HepG2 (cell line): ENCODE measurements around the gene LBX2. TPM values are rescaled to one million over a fixed set of nuclear protein-coding genes. Genes with fewer than 3 reads are reported as not detected.

ENCODE experiments used
- ARNT2 ChIP-seq: sonication (generic); formaldehyde crosslinking; IDR thresholded peaks from 2 replicates; pipeline ENCODE4 v1.8.0; 2022; ENCODE audit warnings: mild to moderate bottlenecking, low read depth, missing genetic modification reagents, moderate library complexity
- FOSL2 ChIP-seq: sonication (generic); formaldehyde crosslinking; IDR thresholded peaks from 2 replicates; pipeline ENCODE4 v1.4.0; 2020; ENCODE audit warnings: missing genetic modification reagents
- GMEB2 ChIP-seq: IDR thresholded peaks from 2 replicates; pipeline ENCODE4 v1.6.1; 2016; ENCODE audit warnings: missing biosample characterization, missing genetic modification reagents, low read depth
- HIVEP1 ChIP-seq: sonication (generic); formaldehyde crosslinking; IDR thresholded peaks from 2 replicates; pipeline ENCODE4 v1.4.0; 2020; ENCODE audit warnings: mild to moderate bottlenecking, missing genetic modification reagents
- KDM1A ChIP-seq: IDR thresholded peaks from 2 replicates; pipeline ENCODE4 v1.6.1; 2016; ENCODE audit warnings: missing compliant biosample characterization
- MIER3 ChIP-seq: IDR thresholded peaks from 2 replicates; pipeline ENCODE4 v1.6.1; 2016; ENCODE audit warnings: missing compliant biosample characterization, borderline replicate concordance
- MIXL1 ChIP-seq: IDR thresholded peaks from 2 replicates; pipeline ENCODE4 v1.6.1; 2016
- MTF1 ChIP-seq: sonication (generic); formaldehyde crosslinking; IDR thresholded peaks from 2 replicates; pipeline ENCODE4 v1.5.0; 2020; ENCODE audit warnings: missing genetic modification reagents
- NFYC ChIP-seq: IDR thresholded peaks from 2 replicates; pipeline ENCODE4 v1.6.1; 2016; ENCODE audit warnings: missing genetic modification reagents, missing compliant biosample characterization
- PPARG ChIP-seq: conservative IDR thresholded peaks from 2 replicates; pipeline ENCODE4 v1.6.1; 2016; ENCODE audit warnings: missing biosample characterization, missing genetic modification reagents
- RARA ChIP-seq: IDR thresholded peaks from 2 replicates; pipeline ENCODE4 v1.6.1; 2016; ENCODE audit warnings: missing genetic modification reagents, missing compliant biosample characterization
- RORA ChIP-seq: sonication (generic); formaldehyde crosslinking; IDR thresholded peaks from 2 replicates; pipeline ENCODE4 v1.5.0; 2020; ENCODE audit warnings: mild to moderate bottlenecking, missing genetic modification reagents, moderate library complexity
- SP4 ChIP-seq: sonication (generic); formaldehyde crosslinking; IDR thresholded peaks from 2 replicates; pipeline ENCODE4 v1.8.1; 2023; ENCODE audit warnings: mild to moderate bottlenecking, missing genetic modification reagents
- STAG1 ChIP-seq: sonication (generic); formaldehyde crosslinking; IDR thresholded peaks from 2 replicates; pipeline ENCODE4 v1.4.0; 2020; ENCODE audit warnings: missing genetic modification reagents
- ZNF577 ChIP-seq: sonication (generic); formaldehyde crosslinking; IDR thresholded peaks from 2 replicates; pipeline ENCODE4 v1.4.0; 2020; ENCODE audit warnings: mild to moderate bottlenecking, low read depth, missing genetic modification reagents, borderline replicate concordance
- polyA plus RNA-seq, 8 experiments: library from polyadenylated mRNA; depleted of rRNA in 3 of 8; stranded (reverse) in 7 of 8; unstranded in 1 of 8; fragments of >200 nt; fragmentation: Illumina TruSeq in 4 of 8; extraction: Trizol in 4 of 8; gene quantifications; 2 replicates each; pipeline versions ENCODE4 v1.2.1 to v1.2.3, GENCODE V29; 2011 to 2016; ENCODE audit warnings: low read depth in 4 of 8, missing spikeins in 1 of 8, mixed read lengths in 1 of 8; ENCODE audit not compliant: insufficient read depth in 1 of 8
- total RNA-seq, 5 experiments: library from RNA; depleted of rRNA; stranded (reverse); fragments of >200 nt; fragmentation: Illumina TruSeq; extraction: Trizol; gene quantifications; 2 replicates each; pipeline ENCODE4 v1.2.3, GENCODE V29; 2016; ENCODE audit warnings: low read depth in 1 of 5
- TF ChIP-seq, protein P1 (sequence below): sonication (generic); formaldehyde crosslinking; IDR thresholded peaks from 2 replicates; pipeline ENCODE4 v1.5.0; 2020; ENCODE audit warnings: mild to moderate bottlenecking, missing genetic modification reagents, borderline replicate concordance
- TF ChIP-seq, protein P2 (sequence below): sonication (generic); formaldehyde crosslinking; IDR thresholded peaks from 2 replicates; pipeline ENCODE4 v1.5.1; 2020; ENCODE audit warnings: missing genetic modification reagents, mild to moderate bottlenecking, borderline replicate concordance
- TF ChIP-seq, protein P3 (sequence below): sonication (generic); formaldehyde crosslinking; IDR thresholded peaks from 2 replicates; pipeline ENCODE4 v1.8.0; 2022; ENCODE audit warnings: low read depth, missing genetic modification reagents

Gene LBX2
- total and polyA plus RNA-seq, 2 of the 13 experiments (the other 11 are each of a cell fraction or from before 2014, with no cell fraction given): 6.4 to 8.1 TPM

- TF ChIP-seq, protein P1, sequence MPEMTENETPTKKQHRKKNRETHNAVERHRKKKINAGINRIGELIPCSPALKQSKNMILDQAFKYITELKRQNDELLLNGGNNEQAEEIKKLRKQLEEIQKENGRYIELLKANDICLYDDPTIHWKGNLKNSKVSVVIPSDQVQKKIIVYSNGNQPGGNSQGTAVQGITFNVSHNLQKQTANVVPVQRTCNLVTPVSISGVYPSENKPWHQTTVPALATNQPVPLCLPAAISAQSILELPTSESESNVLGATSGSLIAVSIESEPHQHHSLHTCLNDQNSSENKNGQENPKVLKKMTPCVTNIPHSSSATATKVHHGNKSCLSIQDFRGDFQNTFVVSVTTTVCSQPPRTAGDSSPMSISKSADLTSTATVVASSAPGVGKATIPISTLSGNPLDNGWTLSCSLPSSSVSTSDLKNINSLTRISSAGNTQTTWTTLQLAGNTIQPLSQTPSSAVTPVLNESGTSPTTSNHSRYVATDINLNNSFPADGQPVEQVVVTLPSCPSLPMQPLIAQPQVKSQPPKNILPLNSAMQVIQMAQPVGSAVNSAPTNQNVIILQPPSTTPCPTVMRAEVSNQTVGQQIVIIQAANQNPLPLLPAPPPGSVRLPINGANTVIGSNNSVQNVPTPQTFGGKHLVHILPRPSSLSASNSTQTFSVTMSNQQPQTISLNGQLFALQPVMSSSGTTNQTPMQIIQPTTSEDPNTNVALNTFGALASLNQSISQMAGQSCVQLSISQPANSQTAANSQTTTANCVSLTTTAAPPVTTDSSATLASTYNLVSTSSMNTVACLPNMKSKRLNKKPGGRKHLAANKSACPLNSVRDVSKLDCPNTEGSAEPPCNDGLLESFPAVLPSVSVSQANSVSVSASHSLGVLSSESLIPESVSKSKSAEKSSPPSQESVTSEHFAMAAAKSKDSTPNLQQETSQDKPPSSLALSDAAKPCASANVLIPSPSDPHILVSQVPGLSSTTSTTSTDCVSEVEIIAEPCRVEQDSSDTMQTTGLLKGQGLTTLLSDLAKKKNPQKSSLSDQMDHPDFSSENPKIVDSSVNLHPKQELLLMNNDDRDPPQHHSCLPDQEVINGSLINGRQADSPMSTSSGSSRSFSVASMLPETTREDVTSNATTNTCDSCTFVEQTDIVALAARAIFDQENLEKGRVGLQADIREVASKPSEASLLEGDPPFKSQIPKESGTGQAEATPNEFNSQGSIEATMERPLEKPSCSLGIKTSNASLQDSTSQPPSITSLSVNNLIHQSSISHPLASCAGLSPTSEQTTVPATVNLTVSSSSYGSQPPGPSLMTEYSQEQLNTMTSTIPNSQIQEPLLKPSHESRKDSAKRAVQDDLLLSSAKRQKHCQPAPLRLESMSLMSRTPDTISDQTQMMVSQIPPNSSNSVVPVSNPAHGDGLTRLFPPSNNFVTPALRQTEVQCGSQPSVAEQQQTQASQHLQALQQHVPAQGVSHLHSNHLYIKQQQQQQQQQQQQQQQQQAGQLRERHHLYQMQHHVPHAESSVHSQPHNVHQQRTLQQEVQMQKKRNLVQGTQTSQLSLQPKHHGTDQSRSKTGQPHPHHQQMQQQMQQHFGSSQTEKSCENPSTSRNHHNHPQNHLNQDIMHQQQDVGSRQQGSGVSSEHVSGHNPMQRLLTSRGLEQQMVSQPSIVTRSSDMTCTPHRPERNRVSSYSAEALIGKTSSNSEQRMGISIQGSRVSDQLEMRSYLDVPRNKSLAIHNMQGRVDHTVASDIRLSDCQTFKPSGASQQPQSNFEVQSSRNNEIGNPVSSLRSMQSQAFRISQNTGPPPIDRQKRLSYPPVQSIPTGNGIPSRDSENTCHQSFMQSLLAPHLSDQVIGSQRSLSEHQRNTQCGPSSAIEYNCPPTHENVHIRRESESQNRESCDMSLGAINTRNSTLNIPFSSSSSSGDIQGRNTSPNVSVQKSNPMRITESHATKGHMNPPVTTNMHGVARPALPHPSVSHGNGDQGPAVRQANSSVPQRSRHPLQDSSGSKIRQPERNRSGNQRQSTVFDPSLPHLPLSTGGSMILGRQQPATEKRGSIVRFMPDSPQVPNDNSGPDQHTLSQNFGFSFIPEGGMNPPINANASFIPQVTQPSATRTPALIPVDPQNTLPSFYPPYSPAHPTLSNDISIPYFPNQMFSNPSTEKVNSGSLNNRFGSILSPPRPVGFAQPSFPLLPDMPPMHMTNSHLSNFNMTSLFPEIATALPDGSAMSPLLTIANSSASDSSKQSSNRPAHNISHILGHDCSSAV (CRISPR knock-in tag): 0 out of 2 replicates have a peak, but pooled peaks have one; percentile 18
- TF ChIP-seq HIVEP1 (no peak), RORA (CRISPR knock-in tag) (no peak), MIXL1 (CRISPR knock-in tag) (peak; percentile 63), GMEB2 (0 out of 2 replicates have a peak, but pooled peaks have one; percentile 28), RARA (CRISPR knock-in tag) (peak; percentile 100), ZNF577 (CRISPR knock-in tag) (no peak), FOSL2 (CRISPR knock-in tag) (peak; percentile 64), SP4 (CRISPR knock-in tag) (peak; percentile 57), MIER3 (CRISPR knock-in tag) (peak; percentile 91), STAG1 (CRISPR knock-in tag) (peak; percentile 16; the same call in 1 of the 2 replicates), KDM1A (peak; percentile 37; the same call in 1 of the 2 replicates), ARNT2 (CRISPR knock-in tag) (no peak), NFYC (no peak; the same call in 1 of the 2 replicates), PPARG (CRISPR knock-in tag) (peak; percentile 76), MTF1 (CRISPR knock-in tag) (no peak)
- TF ChIP-seq, protein P2, sequence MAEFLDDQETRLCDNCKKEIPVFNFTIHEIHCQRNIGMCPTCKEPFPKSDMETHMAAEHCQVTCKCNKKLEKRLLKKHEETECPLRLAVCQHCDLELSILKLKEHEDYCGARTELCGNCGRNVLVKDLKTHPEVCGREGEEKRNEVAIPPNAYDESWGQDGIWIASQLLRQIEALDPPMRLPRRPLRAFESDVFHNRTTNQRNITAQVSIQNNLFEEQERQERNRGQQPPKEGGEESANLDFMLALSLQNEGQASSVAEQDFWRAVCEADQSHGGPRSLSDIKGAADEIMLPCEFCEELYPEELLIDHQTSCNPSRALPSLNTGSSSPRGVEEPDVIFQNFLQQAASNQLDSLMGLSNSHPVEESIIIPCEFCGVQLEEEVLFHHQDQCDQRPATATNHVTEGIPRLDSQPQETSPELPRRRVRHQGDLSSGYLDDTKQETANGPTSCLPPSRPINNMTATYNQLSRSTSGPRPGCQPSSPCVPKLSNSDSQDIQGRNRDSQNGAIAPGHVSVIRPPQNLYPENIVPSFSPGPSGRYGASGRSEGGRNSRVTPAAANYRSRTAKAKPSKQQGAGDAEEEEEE (CRISPR knock-in tag): peak; percentile 13; the same call in 1 of the 2 replicates
- TF ChIP-seq, protein P3, sequence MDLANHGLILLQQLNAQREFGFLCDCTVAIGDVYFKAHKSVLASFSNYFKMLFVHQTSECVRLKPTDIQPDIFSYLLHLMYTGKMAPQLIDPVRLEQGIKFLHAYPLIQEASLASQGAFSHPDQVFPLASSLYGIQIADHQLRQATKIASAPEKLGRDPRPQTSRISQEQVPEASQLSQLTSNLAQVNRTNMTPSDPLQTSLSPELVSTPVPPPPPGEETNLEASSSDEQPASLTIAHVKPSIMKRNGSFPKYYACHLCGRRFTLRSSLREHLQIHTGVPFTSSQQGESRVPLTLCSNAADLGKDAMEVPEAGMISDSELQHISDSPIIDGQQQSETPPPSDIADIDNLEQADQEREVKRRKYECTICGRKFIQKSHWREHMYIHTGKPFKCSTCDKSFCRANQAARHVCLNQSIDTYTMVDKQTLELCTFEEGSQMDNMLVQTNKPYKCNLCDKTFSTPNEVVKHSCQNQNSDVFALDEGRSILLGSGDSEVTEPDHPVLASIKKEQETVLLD: peak; percentile 86
Observed at GRCh38 chr2:74502147-74502719, 2.8 kb upstream of the LBX2 start (continued).
